GM11168 (cell line): ENCODE data around the gene SIPA1L3.
"Not testable (repeated sequence)": the region's sequence is repeated elsewhere in the genome, so short reads cannot be mapped to it uniquely, and the experiment has no call there.

Experiments used
- in situ Hi-C: fragments of 300-500 bp; cut with MboI; formaldehyde crosslinking; loops from one replicate; pipeline ENCODE4 v1.12.0; 2022; ENCODE audit warnings: low sequenced_read_pairs; ENCODE audit not compliant: unreplicated experiment

SIPA1L3 gene

DNA sequence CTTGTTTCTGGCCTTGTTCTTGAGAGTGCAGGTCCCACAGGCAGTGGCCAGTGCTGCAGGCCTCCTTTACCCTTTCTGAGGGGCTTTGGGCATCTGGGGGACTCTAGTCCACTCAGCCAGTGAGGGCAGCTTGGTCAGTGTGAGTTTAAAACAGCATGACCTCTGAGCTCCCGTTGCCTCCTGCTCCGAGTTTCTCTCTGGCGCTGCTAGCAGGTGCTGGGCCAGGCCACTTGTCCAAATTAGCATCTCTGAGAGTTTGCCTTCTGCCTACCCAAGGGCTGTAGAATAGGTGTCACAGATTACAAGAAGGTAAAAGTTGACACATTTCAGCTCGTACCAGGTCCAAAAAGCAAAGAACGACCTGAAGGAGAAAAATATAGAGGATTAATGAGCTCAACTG lies 105.9 kb downstream of the SIPA1L3 start:
- in situ Hi-C loops = no loop called here

DNA sequence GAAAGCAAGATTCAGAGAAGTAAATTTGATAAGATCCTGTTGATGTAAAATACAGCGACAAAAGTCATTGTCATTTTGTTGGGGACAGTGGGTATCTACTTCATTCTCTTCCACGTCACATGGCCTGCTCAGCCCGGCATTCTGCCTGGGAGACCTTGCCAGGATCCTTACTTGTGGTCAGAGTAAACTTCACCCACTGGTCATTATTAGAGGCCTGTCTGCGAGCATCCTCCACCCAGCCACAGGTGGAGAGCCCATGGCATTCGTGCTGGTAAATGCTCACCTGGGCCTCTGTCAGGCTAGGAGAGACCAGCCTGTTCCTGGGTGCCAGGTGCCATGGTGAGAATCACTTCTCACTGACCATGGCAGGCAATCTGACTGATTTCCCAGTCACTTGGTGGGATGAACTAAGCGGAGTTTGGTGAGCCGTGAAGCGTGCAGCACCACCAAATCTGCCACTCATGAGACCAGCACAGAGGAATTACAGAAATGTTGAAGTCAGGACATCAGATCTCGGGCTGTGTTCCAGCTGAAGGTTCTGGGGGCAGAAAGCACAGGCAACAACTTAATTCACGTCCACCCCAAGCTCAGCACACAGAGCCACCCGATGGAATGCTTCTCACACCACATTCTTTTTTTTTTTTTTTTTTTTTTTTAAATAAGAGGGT lies 107.0 kb downstream of the SIPA1L3 start:
- in situ Hi-C loops = no loop called here

DNA sequence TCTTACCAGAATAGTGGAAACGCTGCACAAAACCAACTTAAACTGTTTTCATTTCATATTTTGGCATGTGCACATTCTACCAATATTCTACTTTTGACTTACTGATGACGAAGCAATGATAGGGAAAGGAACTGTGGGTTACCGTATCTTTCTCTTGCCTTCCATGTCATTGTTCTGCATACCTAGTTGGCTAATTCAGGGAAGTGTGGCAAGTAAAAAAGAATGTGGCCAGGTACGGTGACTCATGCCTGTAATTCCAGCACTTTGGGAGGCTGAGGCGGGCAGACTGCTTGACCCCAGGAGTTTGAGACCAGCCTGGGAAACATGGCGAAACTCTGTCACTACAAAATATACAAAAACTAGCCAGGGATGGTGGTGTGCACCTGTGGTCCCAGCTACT lies 108.2 kb downstream of the SIPA1L3 start:
- in situ Hi-C loops = no loop called here

DNA sequence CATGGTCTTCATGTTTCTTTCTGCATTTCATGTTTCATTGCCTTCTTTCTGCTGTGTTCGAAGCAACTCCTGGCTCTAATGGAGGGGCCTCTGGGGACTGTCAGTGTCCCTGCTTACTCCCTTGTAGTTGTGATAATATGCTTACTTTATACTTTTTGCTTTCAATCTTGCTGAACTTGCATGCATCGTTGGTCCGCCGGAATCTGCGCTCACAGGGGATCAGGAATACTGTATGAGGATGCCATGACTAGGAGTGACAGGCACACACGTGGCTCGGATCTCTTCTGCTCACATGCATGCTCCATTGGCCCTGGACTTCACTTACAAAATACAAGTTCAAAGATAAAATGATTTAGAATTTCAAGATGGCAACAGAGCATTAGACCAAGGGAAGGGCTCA lies 108.8 kb downstream of the SIPA1L3 start:
- in situ Hi-C loops = no loop called here

DNA sequence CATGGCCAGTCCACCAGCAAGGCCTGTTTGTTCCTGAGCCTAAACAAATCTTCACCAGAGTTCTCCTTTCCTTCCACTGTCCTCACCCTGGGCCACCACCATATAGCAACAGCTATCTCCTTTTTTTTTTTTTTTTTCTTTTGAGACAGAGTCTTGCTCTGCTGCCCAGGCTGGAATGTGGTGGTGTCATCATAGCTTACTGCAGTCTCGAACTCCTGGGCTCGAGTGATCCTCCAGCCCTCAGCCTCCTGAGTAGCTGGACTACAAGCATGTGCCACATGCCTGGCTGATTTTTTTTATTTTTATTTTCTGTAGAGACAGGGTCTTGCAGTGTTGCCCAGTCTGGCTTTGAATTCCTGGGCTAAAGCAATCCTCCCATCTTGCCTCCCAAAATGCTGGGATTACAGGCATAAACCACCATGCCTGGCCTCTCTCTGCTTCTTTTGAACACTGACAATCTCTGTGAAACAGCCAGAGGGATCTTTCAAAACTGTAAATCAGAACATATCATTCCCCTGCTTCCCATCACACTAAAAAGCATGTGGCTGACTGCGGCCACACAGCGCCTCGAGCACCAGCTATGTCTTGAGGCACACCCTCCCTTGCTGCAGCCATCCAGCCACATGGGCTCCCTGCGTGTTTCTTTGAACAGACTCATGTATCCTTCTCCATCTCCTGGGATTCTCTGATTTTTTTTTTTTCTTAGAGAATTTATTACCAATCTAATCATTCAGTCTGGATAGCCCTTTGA lies 110.6 kb downstream of the SIPA1L3 start:
- in situ Hi-C loops = no loop called here

DNA sequence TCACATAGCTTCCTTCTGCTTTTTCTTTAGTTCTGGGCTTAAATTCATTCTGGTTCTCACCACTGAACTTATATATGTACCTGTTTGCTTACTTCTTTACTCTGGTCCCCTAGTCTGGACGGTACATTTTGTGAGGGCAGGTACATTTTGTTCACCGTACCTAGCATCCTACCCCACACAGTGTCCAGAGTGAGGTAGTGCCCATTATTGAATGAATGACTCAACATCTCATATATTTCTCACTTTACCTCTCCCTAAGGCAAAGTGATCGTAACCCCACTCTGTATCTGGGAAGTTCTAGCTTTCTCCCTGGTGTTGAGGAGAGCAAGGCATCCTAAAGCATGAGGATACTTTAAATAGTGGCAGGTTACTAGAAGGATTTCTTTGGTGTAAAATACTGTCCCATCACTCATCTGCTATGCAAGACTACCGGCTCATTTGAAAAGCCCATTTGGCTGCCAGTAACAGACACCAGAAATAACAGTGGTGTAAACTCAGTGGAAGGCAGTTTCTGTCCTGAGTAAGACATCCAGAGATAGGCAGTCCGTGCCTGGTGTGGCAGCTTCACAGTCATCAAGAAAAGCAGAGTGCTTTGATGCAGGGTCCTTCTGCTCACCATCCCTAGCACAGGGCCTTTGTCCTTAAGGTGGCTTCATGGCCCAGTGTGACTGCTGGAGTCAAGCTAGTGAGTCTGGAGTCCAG lies 111.8 kb downstream of the SIPA1L3 start:
- in situ Hi-C loops = no loop called here

DNA sequence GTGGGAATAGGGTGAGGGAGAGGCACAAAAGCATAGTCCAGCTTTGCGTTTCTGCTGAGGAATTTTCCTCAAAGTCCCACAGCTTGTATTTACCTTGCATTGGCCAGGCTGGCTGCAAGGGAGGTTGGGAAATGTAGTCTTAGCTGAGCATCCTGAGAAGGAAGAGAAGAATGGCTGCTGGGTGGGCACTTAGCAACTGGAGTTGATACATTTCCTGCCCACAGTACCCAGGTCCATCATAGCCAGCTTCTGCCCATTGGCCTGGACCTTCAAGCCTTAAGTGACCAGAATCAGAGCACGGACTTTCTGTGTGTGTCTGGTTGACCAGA lies 112.4 kb downstream of the SIPA1L3 start:
- in situ Hi-C loops = no loop called here

DNA sequence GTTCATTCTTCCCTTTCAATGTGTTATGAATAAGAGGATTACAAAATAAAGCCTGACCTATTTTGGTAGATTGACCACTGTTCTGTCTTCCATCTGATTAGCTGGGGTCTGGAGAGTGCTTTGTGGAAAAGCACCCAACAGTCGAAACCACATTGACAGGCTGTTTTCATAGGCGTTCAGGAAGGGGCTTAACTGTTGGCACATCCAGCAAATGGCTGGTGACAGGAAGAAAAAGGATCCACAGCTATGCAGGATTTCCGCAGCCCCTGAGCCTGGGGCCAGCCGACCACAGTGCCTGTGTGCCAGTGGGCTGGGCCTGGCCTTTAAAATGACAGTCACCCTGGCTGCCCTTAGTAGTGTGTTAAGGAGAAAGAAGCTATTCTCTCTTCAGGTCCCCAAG lies 113.3 kb downstream of the SIPA1L3 start:
- in situ Hi-C loops = no loop called here

DNA sequence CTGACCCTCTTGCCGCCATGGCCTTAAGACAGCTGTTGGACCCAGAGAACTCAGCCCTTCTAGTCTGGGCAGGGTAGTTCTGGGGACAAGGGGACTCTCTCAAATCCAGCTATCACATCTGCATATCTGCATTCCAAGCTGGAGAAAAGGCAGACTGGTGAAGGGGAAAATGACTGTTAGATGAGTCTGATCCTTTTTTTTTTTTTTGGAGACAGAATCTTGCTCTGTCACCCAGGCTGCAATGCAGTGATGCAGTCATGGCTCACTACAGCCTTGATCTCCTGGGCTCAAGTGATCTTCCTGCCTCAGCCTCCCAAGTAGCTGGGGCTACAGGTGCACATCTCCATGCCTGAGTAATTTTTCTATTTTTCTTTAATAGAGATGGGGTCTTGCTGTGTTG lies 114.3 kb downstream of the SIPA1L3 start:
- in situ Hi-C loops = no loop called here

DNA sequence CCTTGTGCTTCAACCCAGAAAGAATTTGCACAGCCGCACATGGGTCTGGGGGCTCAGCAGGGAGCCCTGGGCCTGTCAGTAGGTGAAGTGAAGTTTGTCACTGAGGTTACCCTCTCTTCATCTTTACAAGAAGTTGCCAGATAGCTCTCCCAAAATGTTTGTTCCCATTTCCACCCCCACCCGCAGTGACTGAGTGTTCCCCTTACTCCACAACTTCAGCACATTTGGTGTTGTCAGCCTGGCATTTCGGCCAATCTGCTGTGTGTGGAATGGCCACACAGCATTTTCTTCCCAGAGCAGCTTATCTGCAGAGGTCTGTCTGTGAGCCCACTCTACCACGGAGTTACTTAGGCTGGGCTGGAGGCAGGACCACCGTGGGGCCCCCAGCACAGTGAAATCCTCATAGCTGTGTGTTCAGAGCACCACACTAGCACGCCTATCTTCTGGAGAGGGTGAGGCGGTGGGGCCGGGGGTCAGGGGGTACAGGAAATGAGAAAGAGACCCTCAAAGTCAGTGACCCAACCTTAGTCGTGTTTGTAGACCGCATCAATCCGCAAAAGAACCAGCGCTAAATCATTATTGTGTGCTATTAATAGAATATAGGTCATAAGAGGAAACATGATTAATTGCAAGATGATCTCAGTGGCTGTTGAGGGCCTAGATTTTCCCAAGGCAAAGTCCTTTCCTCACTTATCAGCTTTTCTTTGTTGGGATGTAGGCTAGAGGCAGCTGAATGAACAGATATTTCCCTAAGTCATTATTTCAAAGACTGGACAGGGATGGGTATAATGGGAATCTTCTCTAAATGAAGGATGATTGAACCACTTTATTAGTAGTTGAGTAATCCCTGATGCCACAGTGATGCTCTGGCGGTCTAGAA lies 116.0 kb downstream of the SIPA1L3 start:
- in situ Hi-C loops = no loop called here

DNA sequence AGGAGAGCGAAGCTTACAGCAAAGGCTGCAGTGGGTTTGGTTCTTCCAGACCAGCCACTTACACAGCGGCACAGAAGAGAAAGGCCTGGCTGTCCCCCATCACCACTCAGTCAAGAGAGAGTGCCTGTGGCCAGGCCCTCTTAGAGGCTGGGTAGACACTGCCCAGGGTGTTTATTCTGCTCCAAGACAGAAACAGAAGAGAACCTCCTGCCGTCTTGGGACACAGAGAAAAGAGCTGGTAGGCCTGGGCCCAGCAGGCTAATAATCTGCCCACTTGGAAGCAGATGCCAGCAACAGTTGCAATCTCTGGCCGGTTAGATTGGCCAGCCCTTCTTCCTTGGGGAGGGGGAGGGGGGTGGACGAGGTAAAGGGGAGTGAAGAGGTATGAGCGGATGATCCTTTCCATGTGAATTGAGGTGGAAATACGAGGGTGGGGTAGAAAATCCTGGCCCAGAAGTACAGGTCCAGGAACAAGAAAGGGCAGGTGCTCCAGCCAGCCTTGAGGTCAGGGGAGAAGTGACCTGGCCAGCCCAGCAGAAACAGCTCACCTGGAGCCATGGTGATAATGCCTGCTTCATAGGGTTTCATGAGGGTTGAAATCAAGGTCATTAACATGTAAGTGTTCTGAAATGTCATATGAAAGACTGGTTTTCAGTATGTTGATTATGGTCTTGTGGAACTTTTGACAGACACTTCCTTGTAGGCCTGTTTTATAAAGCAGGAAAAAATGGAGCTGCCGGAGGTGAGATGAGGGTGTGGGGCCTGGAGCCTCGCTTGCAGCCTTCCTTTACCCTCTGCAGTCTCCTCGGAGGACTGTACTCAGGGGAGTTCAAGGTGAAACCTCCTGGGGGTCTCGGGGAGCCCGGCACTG lies 116.9 kb downstream of the SIPA1L3 start:
- in situ Hi-C loops = no loop called here

DNA sequence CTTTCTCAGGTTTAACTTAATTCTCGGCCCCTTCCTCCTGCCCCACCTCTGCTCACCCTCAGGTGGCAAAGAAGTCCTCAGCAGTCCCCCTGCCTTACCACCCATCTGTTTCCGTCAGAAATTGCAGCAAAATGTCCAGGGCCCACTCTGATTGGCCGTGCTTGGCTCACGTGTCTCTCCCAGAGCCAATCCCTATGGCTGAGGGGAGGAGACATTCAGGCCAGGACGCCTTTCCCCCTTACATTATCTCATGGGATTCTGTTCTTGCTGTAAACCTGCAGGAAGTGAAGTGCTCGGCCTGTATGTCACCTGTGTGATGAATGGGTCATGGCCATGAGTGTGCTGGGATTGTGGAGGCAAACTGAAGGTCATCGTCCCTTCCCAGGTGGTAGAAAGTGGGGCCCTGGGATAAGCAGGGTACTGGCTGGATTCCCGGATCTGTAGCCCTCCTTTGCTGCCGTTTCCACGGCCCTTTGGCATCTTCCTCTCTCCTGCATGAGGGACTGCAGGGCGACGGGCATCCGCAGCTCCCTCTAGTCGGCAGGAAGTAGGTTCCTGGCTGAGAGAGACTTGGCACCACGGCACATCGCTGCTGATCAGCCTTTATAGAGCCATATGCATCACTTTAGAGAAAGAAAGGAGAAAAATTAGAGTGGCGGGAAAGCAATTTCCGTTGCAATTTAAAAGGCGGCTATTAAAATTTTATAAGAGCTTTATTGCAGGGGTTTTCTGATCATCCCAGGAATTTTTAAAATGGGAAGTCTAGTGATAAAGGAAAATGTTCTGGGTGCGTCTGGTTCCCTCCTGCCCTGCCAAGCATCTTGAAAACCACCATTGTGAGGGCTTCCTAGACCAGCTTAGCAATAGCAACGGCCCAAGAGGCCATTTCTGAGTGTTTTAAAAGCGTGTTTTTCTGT lies 118.2 kb downstream of the SIPA1L3 start:
- in situ Hi-C loops = no loop called here

DNA sequence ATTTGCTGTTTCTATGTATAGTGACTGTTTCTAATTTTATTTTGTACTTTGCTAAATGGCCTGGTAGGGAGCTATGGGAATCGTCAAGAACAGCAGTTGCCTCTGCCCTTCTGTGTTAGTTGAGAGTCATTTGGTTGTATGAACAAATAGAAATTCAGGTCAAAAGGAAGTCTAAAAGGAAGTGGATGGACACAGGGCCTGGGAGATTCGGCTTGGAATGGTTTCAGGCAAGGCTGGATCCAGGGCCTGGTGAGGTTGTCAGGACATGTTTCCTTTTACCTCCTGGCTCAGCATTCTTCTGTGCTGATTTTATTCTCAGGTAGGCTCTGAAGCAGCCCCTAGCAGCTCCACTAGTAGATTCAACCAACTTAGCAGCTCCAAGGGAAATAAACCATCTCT lies 118.9 kb downstream of the SIPA1L3 start:
- in situ Hi-C loops = no loop called here

DNA sequence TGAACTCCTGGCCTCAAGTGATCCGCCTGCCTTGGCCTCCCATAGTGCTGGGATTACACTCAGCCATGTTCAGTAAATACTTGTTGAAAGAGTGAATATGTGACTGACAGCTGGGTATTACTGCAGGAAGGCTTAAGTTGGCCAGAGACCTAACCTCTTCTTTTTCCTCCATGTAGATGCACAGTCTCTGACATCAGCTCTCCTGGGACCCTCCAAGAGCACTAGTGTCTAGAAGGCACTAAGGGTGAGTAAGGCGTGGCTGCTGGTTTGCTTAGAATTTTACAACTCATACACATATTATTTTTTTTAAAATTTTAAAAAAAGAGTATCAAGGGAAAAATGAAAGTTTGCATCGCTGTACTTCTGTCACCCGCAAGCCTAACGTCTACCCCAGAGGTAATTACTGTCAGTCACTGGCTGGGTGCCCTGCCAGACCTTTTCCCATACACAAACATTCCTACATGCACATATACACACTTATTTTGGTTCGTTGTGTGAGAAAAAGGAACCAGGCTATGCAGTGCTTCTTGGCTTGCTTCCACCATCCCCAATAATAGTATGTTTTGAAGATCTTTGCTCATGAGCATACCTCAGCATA lies 122.0 kb downstream of the SIPA1L3 start:
- in situ Hi-C loops = no loop called here

DNA sequence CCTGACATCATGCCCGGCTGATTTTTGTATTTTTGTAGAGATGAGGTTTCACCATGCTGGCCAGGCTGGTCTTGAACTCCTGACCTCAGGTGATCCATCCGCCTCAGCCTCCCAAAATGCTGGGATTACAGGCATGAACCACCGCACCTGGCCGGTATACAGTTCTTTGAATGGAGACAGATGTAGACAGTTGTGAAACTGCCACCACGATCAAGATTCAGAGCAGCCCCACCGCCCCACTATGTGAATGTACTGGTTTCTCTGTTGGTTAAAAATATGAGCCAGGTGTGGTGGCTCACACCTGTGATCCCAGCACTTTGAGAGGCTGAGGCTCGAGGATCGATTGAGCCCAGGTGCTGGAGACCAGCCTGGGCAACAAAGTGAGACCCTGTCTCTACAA lies 123.0 kb downstream of the SIPA1L3 start:
- in situ Hi-C loops = not testable (repeated sequence)

DNA sequence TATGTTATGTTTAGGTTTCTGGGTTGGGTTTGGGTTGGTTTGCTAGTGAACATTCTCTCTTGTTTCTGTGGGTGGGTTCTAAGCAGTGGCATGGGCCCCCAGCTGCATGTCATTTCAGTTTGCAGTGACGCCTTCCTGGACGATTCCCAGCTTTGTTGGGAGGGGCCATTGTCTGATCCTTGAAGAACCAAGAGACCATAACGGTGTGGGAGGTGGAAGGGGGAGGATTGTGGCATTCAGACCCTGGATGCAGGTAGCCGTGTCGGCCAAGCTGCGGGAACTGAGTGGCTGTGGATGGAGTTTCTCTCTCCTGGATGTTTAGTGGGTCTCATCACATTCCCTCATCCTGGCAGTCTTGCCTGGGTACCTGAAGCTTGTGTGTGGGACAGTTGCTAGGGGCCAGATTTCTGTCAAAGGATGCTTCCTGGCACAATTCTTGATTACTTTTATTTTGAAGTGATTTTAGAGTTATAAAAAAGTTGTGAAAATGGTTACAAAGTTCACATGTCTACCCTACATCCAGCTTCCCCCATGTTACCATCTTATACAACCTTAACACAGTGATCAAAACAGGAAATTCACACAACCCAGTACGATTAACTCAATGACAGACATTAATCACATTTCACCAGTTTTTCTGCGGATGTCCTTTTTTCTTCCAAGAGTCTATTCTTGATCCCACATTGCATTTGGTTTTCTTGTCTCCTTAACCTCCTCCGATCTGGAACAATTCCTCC lies 123.8 kb downstream of the SIPA1L3 start:
- in situ Hi-C loops = no loop called here

DNA sequence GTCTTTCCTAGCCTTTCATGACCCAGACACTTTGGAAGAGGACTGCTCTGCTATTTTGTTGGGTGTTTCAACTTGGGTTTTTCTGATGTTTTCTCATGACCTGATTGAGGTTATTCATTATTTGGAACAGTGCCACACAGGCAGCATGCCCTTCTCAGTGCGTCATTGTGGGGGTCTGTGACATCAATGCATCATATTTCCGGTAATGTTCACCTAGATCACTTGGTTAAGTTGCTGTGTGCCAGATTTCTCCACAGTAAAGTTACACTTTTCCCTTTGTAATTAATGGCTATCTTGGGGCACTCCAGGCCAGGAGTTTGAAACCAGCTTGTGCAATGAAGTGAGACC lies 124.4 kb downstream of the SIPA1L3 start:
- in situ Hi-C loops = no loop called here

DNA sequence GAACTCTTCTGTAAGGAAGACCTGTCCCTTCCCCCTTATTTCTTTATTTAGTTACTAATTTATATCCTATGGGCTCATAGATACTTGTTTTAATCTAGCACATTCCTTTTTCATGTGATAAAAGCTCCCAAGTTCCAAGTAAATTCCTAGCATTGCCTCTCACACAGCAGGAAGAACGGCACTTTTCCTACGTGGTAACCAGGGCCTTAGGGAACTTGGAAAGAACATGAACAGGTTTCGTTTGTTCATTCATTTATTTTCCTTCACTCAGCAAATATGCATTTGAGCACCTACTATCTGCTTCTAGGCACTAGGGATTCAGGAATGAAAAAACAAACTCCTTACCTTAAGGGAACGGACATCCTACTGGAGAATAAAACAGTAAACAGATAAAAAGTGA lies 125.1 kb downstream of the SIPA1L3 start:
- in situ Hi-C loops = no loop called here
